ENCODE results near the gene COA1. TPM values are rescaled to one million over a fixed set of nuclear protein-coding genes. Genes with fewer than 3 reads are reported as not detected.

COA1 gene
- total and polyA plus RNA-seq, 7 experiments from 2014 or later, result 51.3 to 86.6 (median 67.0) TPM

GRCh38 chr7:43642897-43643630 lies 86.3 kb downstream of the COA1 start:
- ChIA-PET CTCF (interaction anchor here (0.6 to 1.6 kb wide), 3 partner anchors 40 to 60 kb away, joined by 3 to 5 read pairs (median 3); partner anchors contain the start of gene STK17A), POLR2A (interaction anchor here (3.4 to 12.4 kb wide), 4 partner anchors 10 to 58 kb away, joined by 12 to 210 read pairs (median 114); partner anchors contain the start of gene STK17A)
- Mint-ChIP-seq H3K36me3 (peaks cover 9 to 64% (median 53%) of the 10 kb centered on the region in 5 donors), H3K27me3 (no peaks in the 10 kb centered on the region), H3K4me1 (peaks cover 60 to 100% (median 97%) of the 10 kb centered on the region in 7 donors), H3K27ac (peak overlapping the region in 8 of 9 donors; percentile 67 to 100 (median 93)), H3K4me3 (peak overlapping the region; percentile 4 to 91 (median 66)), H3K9me3 (peaks cover 0 to 6% (median 0%) of the 10 kb centered on the region in 11 donors)
- intact Hi-C loops (cut with micrococcal nuclease), result no loop called here
- ATAC-seq (peak; percentile 31), DNase-seq (no peak)
- peaks cover 0 to 33% (median 22%) of the 10 kb centered on the region in 3 experiments for H3K36me3 ChIP-seq (ENCODE audit: control insufficient read depth in 2 of 3, insufficient read depth in 3 of 3, low read length in 3 of 3)
- no peak overlapping the region for H3K4me3 ChIP-seq (ENCODE audit: low read length)
- peaks cover 79 to 86% of the 10 kb centered on the region in 2 donors for H3K4me1 ChIP-seq (ENCODE audit: control insufficient read depth in 2 of 2, insufficient read depth in 2 of 2, low read length in 2 of 2)
- peak overlapping the region; percentile 9 for H3K27ac ChIP-seq (ENCODE audit: low read depth, low read length)
- no peaks in the 10 kb centered on the region for H3K27me3 ChIP-seq (ENCODE audit: control insufficient read depth in 2 of 2, insufficient read depth in 2 of 2, low read length in 2 of 2)
- H3K9me3 ChIP-seq (ENCODE audit: control insufficient read depth in 2 of 3, low read length in 3 of 3), result no peaks in the 10 kb centered on the region

DNA sequence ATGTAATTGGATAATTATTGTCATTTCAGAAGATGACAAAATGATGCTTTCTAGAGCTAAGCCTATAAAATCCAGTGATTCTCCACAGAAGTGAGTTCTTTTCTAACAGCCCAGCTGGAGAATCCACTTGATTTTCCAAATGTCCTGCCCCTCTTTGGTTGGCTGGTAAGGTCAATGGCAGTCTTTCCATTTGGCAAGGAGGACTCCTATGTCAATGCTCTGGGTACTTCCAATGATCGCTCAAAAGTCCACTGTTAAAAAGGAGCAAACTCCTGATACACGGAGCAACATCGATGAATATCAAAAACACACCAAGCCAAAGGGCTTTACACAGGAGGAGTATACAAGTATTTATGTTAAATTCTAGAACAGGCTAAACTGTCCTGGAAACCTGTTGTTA lies 88.6 kb downstream of the COA1 start:
- ATAC-seq (no peak), DNase-seq (no peak)
- H3K4me3 Mint-ChIP-seq, result peak overlapping the region in 6 of 10 donors; percentile 9 to 71 (median 24)
- POLR2A ChIA-PET, result interaction anchor here (1.0 to 15.9 kb wide), 7 partner anchors 7 to 56 kb away, joined by 3 to 210 read pairs (median 4); no protein-coding TSS in a partner anchor
- H3K9me3 Mint-ChIP-seq, result peaks cover 0 to 6% (median 0%) of the 10 kb centered on the region in 11 donors
- intact Hi-C loops (cut with micrococcal nuclease), result loop anchor here in 1 of 2 donors (1.0 kb wide), 1 partner anchor 8 kb away; no protein-coding TSS in a partner anchor
- H3K27ac Mint-ChIP-seq, result peak overlapping the region in 7 of 9 donors; percentile 90 to 100 (median 93)
- H3K4me1 Mint-ChIP-seq, result peaks cover 52 to 100% (median 97%) of the 10 kb centered on the region in 7 donors
- H3K27me3 ChIP-seq (ENCODE audit: control insufficient read depth in 2 of 2, insufficient read depth in 2 of 2, low read length in 2 of 2), result no peaks in the 10 kb centered on the region
- peaks cover 76 to 86% of the 10 kb centered on the region in 2 donors for H3K4me1 ChIP-seq (ENCODE audit: control insufficient read depth in 2 of 2, insufficient read depth in 2 of 2, low read length in 2 of 2)
- H3K4me3 ChIP-seq (ENCODE audit: low read length), result no peak overlapping the region
- CTCF ChIA-PET, result interaction anchor here (1.3 to 4.9 kb wide), 3 partner anchors 8 to 59 kb away, joined by 4 to 32 read pairs (median 5); partner anchors contain the start of gene STK17A
- H3K9me3 ChIP-seq (ENCODE audit: control insufficient read depth in 2 of 3, low read length in 3 of 3), result no peaks in the 10 kb centered on the region
- peaks cover 13 to 68% (median 58%) of the 10 kb centered on the region in 5 donors for H3K36me3 Mint-ChIP-seq
- H3K27me3 Mint-ChIP-seq, result no peaks in the 10 kb centered on the region
- peak overlapping the region; percentile 59 for H3K27ac ChIP-seq (ENCODE audit: low read depth, low read length)
- peaks cover 0 to 33% (median 29%) of the 10 kb centered on the region in 3 experiments for H3K36me3 ChIP-seq (ENCODE audit: control insufficient read depth in 2 of 3, insufficient read depth in 3 of 3, low read length in 3 of 3)

DNA sequence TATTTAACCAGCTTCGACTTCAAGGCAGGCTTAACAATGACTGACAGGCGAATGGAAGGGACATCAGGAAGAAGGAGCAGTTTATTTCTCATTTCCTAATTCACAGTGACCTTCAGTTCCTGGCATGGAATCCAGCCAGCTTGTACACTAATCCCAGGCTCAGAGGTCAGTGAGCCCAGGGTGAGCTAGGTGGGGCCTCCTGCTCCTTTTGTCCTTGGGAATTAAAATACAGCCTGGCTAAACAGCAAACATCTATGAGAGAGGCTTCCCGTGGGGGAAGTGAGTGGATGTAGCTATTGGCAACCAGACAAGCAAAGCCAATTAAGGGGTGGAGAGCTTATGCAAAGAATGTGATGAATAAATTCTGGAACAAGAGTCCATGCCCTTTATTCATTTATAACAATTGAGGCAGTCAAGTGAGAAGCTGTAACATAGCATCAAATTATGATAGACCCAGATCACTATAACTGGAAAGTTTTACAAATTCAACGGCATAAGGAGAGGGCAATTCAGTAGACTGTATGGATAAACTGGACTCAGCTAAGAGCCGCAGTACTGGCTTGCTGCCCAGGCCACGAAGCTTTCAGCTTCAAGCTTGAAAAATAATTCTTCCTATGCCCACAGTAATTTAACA lies 89.3 kb downstream of the COA1 start:
- Mint-ChIP-seq H3K27ac (peak overlapping the region in 7 of 9 donors; percentile 90 to 100 (median 93)), H3K4me1 (peaks cover 48 to 100% (median 96%) of the 10 kb centered on the region in 7 donors), H3K4me3 (peak overlapping the region in 9 of 10 donors; percentile 4 to 58 (median 39)), H3K36me3 (peaks cover 13 to 67% (median 52%) of the 10 kb centered on the region in 5 donors), H3K9me3 (peaks cover 0 to 6% (median 0%) of the 10 kb centered on the region in 11 donors), H3K27me3 (no peaks in the 10 kb centered on the region)
- ATAC-seq, result no peak
- Histone ChIP-seq H3K4me3 (ENCODE audit: low read length) (no peak overlapping the region), H3K27me3 (ENCODE audit: control insufficient read depth in 2 of 2, insufficient read depth in 2 of 2, low read length in 2 of 2) (no peaks in the 10 kb centered on the region), H3K36me3 (ENCODE audit: control insufficient read depth in 2 of 3, insufficient read depth in 3 of 3, low read length in 3 of 3) (peaks cover 0 to 39% (median 29%) of the 10 kb centered on the region in 3 experiments), H3K4me1 (ENCODE audit: control insufficient read depth in 2 of 2, insufficient read depth in 2 of 2, low read length in 2 of 2) (peaks cover 69 to 86% of the 10 kb centered on the region in 2 donors), H3K9me3 (ENCODE audit: control insufficient read depth in 2 of 3, low read length in 3 of 3) (no peaks in the 10 kb centered on the region), H3K27ac (ENCODE audit: low read depth, low read length) (peak overlapping the region; percentile 59)
- no peak for DNase-seq
- intact Hi-C loops (cut with micrococcal nuclease), result loop anchor here in 1 of 2 donors (1.0 kb wide), 1 partner anchor 8 kb away; no protein-coding TSS in a partner anchor
- CTCF ChIA-PET, result interaction anchor here (1.1 to 4.9 kb wide), 5 partner anchors 9 to 60 kb away, joined by 3 to 32 read pairs (median 4); partner anchors contain the start of gene STK17A
- POLR2A ChIA-PET, result interaction anchor here (0.6 to 15.9 kb wide), 10 partner anchors 8 to 58 kb away, joined by 3 to 210 read pairs (median 4); partner anchors contain the start of gene STK17A

- intact Hi-C loops (cut with micrococcal nuclease), result loop anchor here (1.0 to 2.0 kb wide), 6 partner anchors 9 to 63 kb away; no protein-coding TSS in a partner anchor
Measured at GRCh38 chr7:43637114-43637806, 92.1 kb downstream of the COA1 start.

GRCh38 chr7:43636093-43636492 lies 93.2 kb downstream of the COA1 start:
- Mint-ChIP-seq H3K4me3 (peak overlapping the region in 1 of 10 donors; percentile 49), H3K36me3 (peaks cover 19 to 67% (median 54%) of the 10 kb centered on the region in 5 donors), H3K9me3 (peaks cover 0 to 2% (median 0%) of the 10 kb centered on the region in 11 donors), H3K27me3 (no peaks in the 10 kb centered on the region), H3K27ac (peak overlapping the region in 6 of 9 donors; percentile 72 to 100 (median 92)), H3K4me1 (peaks cover 44 to 99% (median 95%) of the 10 kb centered on the region in 7 donors)
- Histone ChIP-seq H3K27me3 (ENCODE audit: control insufficient read depth in 2 of 2, insufficient read depth in 2 of 2, low read length in 2 of 2) (no peaks in the 10 kb centered on the region), H3K36me3 (ENCODE audit: control insufficient read depth in 2 of 3, insufficient read depth in 3 of 3, low read length in 3 of 3) (peaks cover 0 to 29% (median 29%) of the 10 kb centered on the region in 3 experiments), H3K9me3 (ENCODE audit: control insufficient read depth in 2 of 3, low read length in 3 of 3) (no peaks in the 10 kb centered on the region), H3K4me1 (ENCODE audit: control insufficient read depth in 2 of 2, insufficient read depth in 2 of 2, low read length in 2 of 2) (peaks cover 57 to 89% of the 10 kb centered on the region in 2 donors), H3K27ac (ENCODE audit: low read depth, low read length) (peak overlapping the region; percentile 59), H3K4me3 (ENCODE audit: low read length) (no peak overlapping the region)
- CTCF ChIA-PET, result no interaction called here
- DNase-seq (no peak), ATAC-seq (no peak)
- intact Hi-C loops (cut with micrococcal nuclease), result loop anchor here (2.0 kb wide), 2 partner anchors 13 to 15 kb away; no protein-coding TSS in a partner anchor
- POLR2A ChIA-PET, result interaction anchor here (1.1 to 15.9 kb wide), 4 partner anchors 9 to 53 kb away, joined by 3 to 210 read pairs (median 4); partner anchors contain the start of gene STK17A

More at GRCh38 chr7:43637114-43637806, 92.1 kb downstream of the COA1 start:
- Histone ChIP-seq H3K27ac (ENCODE audit: low read depth, low read length) (peak overlapping the region; percentile 59), H3K36me3 (ENCODE audit: control insufficient read depth in 2 of 3, insufficient read depth in 3 of 3, low read length in 3 of 3) (peaks cover 0 to 29% (median 29%) of the 10 kb centered on the region in 3 experiments), H3K9me3 (ENCODE audit: control insufficient read depth in 2 of 3, low read length in 3 of 3) (no peaks in the 10 kb centered on the region), H3K27me3 (ENCODE audit: control insufficient read depth in 2 of 2, insufficient read depth in 2 of 2, low read length in 2 of 2) (no peaks in the 10 kb centered on the region), H3K4me1 (ENCODE audit: control insufficient read depth in 2 of 2, insufficient read depth in 2 of 2, low read length in 2 of 2) (peaks cover 60 to 81% of the 10 kb centered on the region in 2 donors), H3K4me3 (ENCODE audit: low read length) (no peak overlapping the region)
- H3K9me3 Mint-ChIP-seq, result peaks cover 0 to 1% (median 0%) of the 10 kb centered on the region in 11 donors
- H3K27me3 Mint-ChIP-seq, result no peaks in the 10 kb centered on the region
- peak in 4 of 9 donors; percentile 30 to 45 (median 43) for DNase-seq
- H3K36me3 Mint-ChIP-seq, result peaks cover 15 to 62% (median 46%) of the 10 kb centered on the region in 5 donors
- peak overlapping the region; percentile 27 to 76 (median 64) for H3K4me3 Mint-ChIP-seq
- H3K27ac Mint-ChIP-seq, result peak overlapping the region in 8 of 9 donors; percentile 71 to 100 (median 92)
- ATAC-seq, result peak; percentile 72
- CTCF ChIA-PET, result interaction anchor here (0.7 to 4.9 kb wide), 2 partner anchors 54 to 55 kb away, joined by 3 to 32 read pairs; partner anchors contain the start of gene STK17A
- peaks cover 39 to 99% (median 95%) of the 10 kb centered on the region in 7 donors for H3K4me1 Mint-ChIP-seq
- POLR2A ChIA-PET, result interaction anchor here (0.5 to 15.9 kb wide), 7 partner anchors 10 to 55 kb away, joined by 3 to 210 read pairs (median 4); partner anchors contain the start of gene STK17A

All from naive thymus-derived CD4-positive, alpha-beta T cell (primary cell).